HCT116 (cell line): Measurements from ENCODE around the gene CDC14A. TPM values are rescaled to one million over a fixed set of nuclear protein-coding genes. Genes with fewer than 3 reads are reported as not detected.

Source experiments
- ATAC-seq: fragments of 200-7000 bp; cut with Tn5 transposase; 2 replicates; pipeline ENCODE4 v1.9.1; 2020; ENCODE audit warnings: mild to moderate bottlenecking, moderate library complexity
- BruUV-seq: library from RNA; stranded (reverse); fragments of 400-500 nt; replicated peaks from 2 replicates; lab custom pipeline; 2021; lab: Mats Ljungman, UMichigan
- CTCF ChIA-PET: fragments of 300-600 bp; sonication (Branson Sonifier 250); formaldehyde crosslinking; loops from one replicate; lab custom pipeline; 2021; ENCODE audit warnings: antibody characterized with exemption; lab: Charles Lee
- POLR2A ChIA-PET: fragments of 300-600, 350-600 bp; sonication (Branson Sonifier 250); formaldehyde crosslinking; loops from one replicate; lab custom pipeline; 2021; ENCODE audit warnings: antibody characterized with exemption; lab: Charles Lee
- RAD21 ChIA-PET, 2 experiments: fragments of 300-600 bp; sonication (Branson Sonifier 250); formaldehyde crosslinking; loops; one replicate each; lab custom pipeline; 2023; ENCODE audit warnings: low total read pairs in 2 of 2; ENCODE audit not compliant: uncharacterized antibody in 2 of 2, unreplicated experiment in 2 of 2, low non-redundant PET in 1 of 2; lab: Charles Lee
- DNase-seq: peaks from one replicate; pipeline ENCODE4 v3.0.0-alpha.2; 2010; ENCODE audit warnings: low read depth, low spot score
- H2AFZ ChIP-seq: fragments of 200-600 bp; shearing (Covaris generic), sonication (generic); 2 replicates; pipeline ENCODE4 v1.6.1; 2017; ENCODE audit warnings: low read depth, mixed run types, mixed read lengths, antibody characterized with exemption, low read length; ENCODE audit not compliant: poor library complexity, severe bottlenecking
- H3K27ac ChIP-seq: 2 replicates; pipeline ENCODE4 v1.5.1; 2012; ENCODE audit warnings: low read depth, low read length
- H3K27me3 ChIP-seq: fragments of 200-600 bp; sonication (generic); 2 replicates; pipeline ENCODE4 v1.6.1; 2016; ENCODE audit warnings: mixed run types, low read length, mixed read lengths; ENCODE audit not compliant: insufficient read depth
- H3K36me3 ChIP-seq, 2 experiments: fragments of 200-500 bp in 1 of 2; fragments of 200-600 bp in 1 of 2; sonication (Bioruptor generic) in 1 of 2; sonication (generic) in 1 of 2; 2 replicates each; pipeline versions ENCODE4 v1.5.1 to v1.6.1; 2014 to 2016; ENCODE audit warnings: low read length in 2 of 2, inconsistent platforms in 1 of 2, mixed read lengths in 1 of 2, mixed run types in 1 of 2; ENCODE audit not compliant: insufficient read depth in 2 of 2, control insufficient read depth in 1 of 2
- H3K4me1 ChIP-seq, 2 experiments: fragments of 200-600 bp in 1 of 2; sonication (generic) in 1 of 2; 2 replicates each; pipeline versions ENCODE4 v1.5.1 to v1.6.1; 2012 to 2017; ENCODE audit warnings: low read length in 2 of 2, inconsistent platforms in 1 of 2, mild to moderate bottlenecking in 1 of 2, mixed read lengths in 1 of 2, mixed run types in 1 of 2, moderate library complexity in 1 of 2; ENCODE audit not compliant: insufficient read depth in 2 of 2, control insufficient read depth in 1 of 2
- H3K4me2 ChIP-seq: fragments of 200-600 bp; sonication (generic); 2 replicates; pipeline ENCODE4 v1.6.1; 2017; ENCODE audit warnings: mixed run types, low read length, mixed read lengths
- H3K4me3 ChIP-seq, 2 experiments: fragments of 200-600 bp in 1 of 2; sonication (generic) in 1 of 2; replicated peaks in 1 of 2; 2 replicates each; pipeline ENCODE4 v1.5.1; 2011 to 2016; ENCODE audit warnings: low read length in 2 of 2, control low read depth in 1 of 2, low read depth in 1 of 2, mild to moderate bottlenecking in 1 of 2, mixed read lengths in 1 of 2, mixed run types in 1 of 2
- H3K79me2 ChIP-seq: fragments of 200-600 bp; sonication (generic); 2 replicates; pipeline ENCODE4 v1.6.1; 2017; ENCODE audit warnings: mild to moderate bottlenecking, mixed run types, low read length, moderate library complexity, mixed read lengths; ENCODE audit not compliant: insufficient read depth
- H3K9ac ChIP-seq: fragments of 200-600 bp; sonication (generic); 2 replicates; pipeline ENCODE4 v1.6.1; 2016; ENCODE audit warnings: low read length, mixed read lengths
- H3K9me2 ChIP-seq: fragments of 200-600 bp; sonication (generic), shearing (Covaris generic); 2 replicates; pipeline ENCODE4 v1.6.1; 2017; ENCODE audit warnings: mixed run types, mild to moderate bottlenecking, moderate library complexity; ENCODE audit not compliant: insufficient read depth
- H3K9me3 ChIP-seq, 2 experiments: fragments of 200-500 bp in 1 of 2; fragments of 200-600 bp in 1 of 2; sonication (Bioruptor generic) in 1 of 2; sonication (generic) in 1 of 2; 2 replicates each; pipeline ENCODE4 v1.6.1; 2014 to 2017; ENCODE audit warnings: low read length in 2 of 2, mixed read lengths in 2 of 2, inconsistent platforms in 1 of 2, low read depth in 1 of 2, mild to moderate bottlenecking in 1 of 2, mixed run types in 1 of 2, moderate library complexity in 1 of 2; ENCODE audit not compliant: control insufficient read depth in 1 of 2, insufficient read depth in 1 of 2
- H4K20me1 ChIP-seq: fragments of 200-600 bp; sonication (generic), shearing (Covaris generic); 2 replicates; pipeline ENCODE4 v1.6.1; 2017; ENCODE audit warnings: mixed run types, mild to moderate bottlenecking, moderate library complexity; ENCODE audit not compliant: insufficient read depth
- CEBPB ChIP-seq: IDR thresholded peaks from 2 replicates; pipeline ENCODE4 v1.6.1; 2012; ENCODE audit warnings: low read depth
- ELF1 ChIP-seq: IDR thresholded peaks from 2 replicates; pipeline ENCODE4 v1.6.1; 2012; ENCODE audit warnings: low read depth, borderline replicate concordance
- RAD21 ChIP-seq: IDR thresholded peaks from 2 replicates; pipeline ENCODE4 v1.6.1; 2012; ENCODE audit warnings: low read depth, mild to moderate bottlenecking
- SIN3A ChIP-seq: IDR thresholded peaks from 2 replicates; pipeline ENCODE4 v1.6.1; 2012; ENCODE audit warnings: low read depth
- intact Hi-C: fragments of 100-400 bp; cut with micrococcal nuclease; formaldehyde crosslinking; loops from 2 replicates; pipeline ENCODE4 v1.10.0; 2022
- total RNA-seq: library from RNA; stranded (reverse); gene quantifications from one replicate; pipeline ENCODE4 v1.2.1, GENCODE V29; 2021; ENCODE audit not compliant: unreplicated experiment
- TF ChIP-seq, protein P1 (sequence below): IDR thresholded peaks from 2 replicates; pipeline ENCODE4 v1.6.1; 2012; ENCODE audit warnings: low read depth

Gene CDC14A
- total RNA-seq, 1 experiment from 2014 or later, result 5.1 TPM

DNA sequence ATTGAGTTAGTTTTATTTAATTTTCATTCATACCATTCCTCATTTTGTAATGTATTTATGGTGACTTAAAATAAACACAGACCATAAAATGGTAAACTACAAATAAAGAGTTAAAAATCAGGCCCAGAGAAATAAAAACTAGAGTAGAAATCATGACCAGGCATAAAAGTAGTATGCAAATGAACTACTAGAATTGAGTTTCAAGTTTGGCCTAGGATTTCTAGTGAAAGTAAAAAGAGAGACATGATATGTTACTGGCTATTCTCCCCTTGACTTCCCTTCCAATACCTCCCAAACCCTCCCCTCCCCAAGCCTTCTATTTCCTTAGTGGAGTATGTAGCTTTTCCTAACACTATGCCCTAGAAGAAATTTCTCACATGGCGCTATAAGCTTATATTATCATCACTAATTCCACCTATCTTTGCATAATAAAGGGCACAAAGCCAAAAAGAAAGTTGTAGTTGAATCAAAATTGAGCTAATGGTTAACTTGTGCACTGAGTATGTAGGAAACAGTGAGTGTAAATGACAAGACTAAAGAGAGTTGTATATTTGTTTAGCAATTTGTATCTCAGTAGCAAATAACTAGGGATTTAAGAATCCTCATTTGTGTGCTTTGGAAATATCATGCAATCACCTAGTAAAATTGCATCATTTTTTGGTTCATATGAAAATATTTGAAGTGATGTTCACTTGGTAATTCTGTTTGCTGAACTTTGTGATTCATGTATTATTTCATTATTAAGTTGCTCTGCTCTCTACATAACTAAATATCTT, 29.7 kb upstream of the CDC14A start:
- H3K27ac ChIP-seq, result no peak overlapping the region
- RAD21 ChIA-PET, result no interaction called here
- POLR2A ChIA-PET, result no interaction called here
- H4K20me1 ChIP-seq, result no peaks in the 10 kb centered on the region
- TF ChIP-seq, protein P1, sequence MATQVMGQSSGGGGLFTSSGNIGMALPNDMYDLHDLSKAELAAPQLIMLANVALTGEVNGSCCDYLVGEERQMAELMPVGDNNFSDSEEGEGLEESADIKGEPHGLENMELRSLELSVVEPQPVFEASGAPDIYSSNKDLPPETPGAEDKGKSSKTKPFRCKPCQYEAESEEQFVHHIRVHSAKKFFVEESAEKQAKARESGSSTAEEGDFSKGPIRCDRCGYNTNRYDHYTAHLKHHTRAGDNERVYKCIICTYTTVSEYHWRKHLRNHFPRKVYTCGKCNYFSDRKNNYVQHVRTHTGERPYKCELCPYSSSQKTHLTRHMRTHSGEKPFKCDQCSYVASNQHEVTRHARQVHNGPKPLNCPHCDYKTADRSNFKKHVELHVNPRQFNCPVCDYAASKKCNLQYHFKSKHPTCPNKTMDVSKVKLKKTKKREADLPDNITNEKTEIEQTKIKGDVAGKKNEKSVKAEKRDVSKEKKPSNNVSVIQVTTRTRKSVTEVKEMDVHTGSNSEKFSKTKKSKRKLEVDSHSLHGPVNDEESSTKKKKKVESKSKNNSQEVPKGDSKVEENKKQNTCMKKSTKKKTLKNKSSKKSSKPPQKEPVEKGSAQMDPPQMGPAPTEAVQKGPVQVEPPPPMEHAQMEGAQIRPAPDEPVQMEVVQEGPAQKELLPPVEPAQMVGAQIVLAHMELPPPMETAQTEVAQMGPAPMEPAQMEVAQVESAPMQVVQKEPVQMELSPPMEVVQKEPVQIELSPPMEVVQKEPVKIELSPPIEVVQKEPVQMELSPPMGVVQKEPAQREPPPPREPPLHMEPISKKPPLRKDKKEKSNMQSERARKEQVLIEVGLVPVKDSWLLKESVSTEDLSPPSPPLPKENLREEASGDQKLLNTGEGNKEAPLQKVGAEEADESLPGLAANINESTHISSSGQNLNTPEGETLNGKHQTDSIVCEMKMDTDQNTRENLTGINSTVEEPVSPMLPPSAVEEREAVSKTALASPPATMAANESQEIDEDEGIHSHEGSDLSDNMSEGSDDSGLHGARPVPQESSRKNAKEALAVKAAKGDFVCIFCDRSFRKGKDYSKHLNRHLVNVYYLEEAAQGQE, result no peak
- 0 out of 2 replicates have a peak, but pooled peaks have one; percentile 42 for TF ChIP-seq CEBPB
- no peaks in the 10 kb centered on the region for H3K79me2 ChIP-seq
- intact Hi-C loops, result no loop called here
- H3K4me1 ChIP-seq, result no peaks in the 10 kb centered on the region; a peak in 1 of 4 replicates
- no peak overlapping the region for H2AFZ ChIP-seq
- no peaks in the 10 kb centered on the region for H3K9me3 ChIP-seq
- no peak for DNase-seq
- H3K36me3 ChIP-seq, result no peaks in the 10 kb centered on the region
- no peaks in the 10 kb centered on the region for H3K9me2 ChIP-seq
- ATAC-seq, result no peak
- no peak overlapping the region for H3K4me3 ChIP-seq
- H3K27me3 ChIP-seq, result no peaks in the 10 kb centered on the region
- CTCF ChIA-PET, result no interaction called here
- BruUV-seq, result no TSS peak
- H3K4me2 ChIP-seq, result no peak overlapping the region
- no peak overlapping the region for H3K9ac ChIP-seq

DNA sequence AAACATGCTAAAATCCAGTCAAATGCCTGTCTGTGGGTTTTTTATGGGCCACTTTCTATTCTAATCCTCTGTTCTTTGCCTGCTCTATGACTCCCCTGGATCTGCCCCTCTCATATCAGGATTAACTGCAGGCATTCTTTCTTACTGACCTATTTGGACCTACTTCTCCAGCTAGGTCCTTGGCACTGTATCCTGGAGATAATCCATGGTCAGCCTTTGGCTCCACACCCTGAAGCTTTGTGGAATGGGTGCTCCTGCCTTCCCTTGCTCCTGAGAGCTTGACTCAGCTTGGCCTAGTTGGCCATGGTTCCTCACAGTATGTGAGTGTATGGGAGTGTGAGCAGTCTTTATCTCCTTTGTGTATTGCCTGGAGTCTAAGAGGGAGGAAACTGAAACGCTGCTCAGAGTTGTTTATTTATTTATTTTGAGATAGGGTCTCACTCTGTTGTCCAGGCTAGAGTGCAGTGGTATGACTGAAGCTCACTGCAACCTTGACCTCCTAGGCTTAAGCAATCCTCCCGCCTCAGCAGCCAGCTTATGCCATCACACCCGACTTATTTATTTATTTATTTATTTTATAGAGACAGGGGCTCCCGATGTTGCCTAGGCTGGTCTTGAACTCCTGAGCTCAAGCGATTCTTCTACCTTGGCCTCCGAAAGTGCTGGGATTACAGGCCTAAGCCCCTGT, 28.7 kb upstream of the CDC14A start:
- H3K9me3 ChIP-seq, result no peaks in the 10 kb centered on the region
- no peak for TF ChIP-seq SIN3A
- TF ChIP-seq ELF1, result no peak
- TF ChIP-seq RAD21, result no peak
- TF ChIP-seq, all 23 proteins: peak for 0
- BruUV-seq, result no TSS peak
- Histone ChIP-seq H3K27me3 (no peaks in the 10 kb centered on the region), H3K9ac (no peak overlapping the region), H3K4me1 (no peaks in the 10 kb centered on the region; a peak in 1 of 4 replicates), H3K4me3 (no peak overlapping the region), H3K79me2 (no peaks in the 10 kb centered on the region), H4K20me1 (no peaks in the 10 kb centered on the region), H3K36me3 (no peaks in the 10 kb centered on the region), H3K4me2 (no peak overlapping the region), H3K27ac (no peak overlapping the region), H2AFZ (no peak overlapping the region), H3K9me2 (no peaks in the 10 kb centered on the region)
- intact Hi-C loops, result no loop called here
- POLR2A ChIA-PET, result no interaction called here
- ATAC-seq, result no peak
- DNase-seq, result no peak
- RAD21 ChIA-PET, result no interaction called here
- CTCF ChIA-PET, result no interaction called here
